GM12872 (cell line): ENCODE data around the gene CMBL.

Source experiments
- TF ChIP-seq, protein P1 (sequence below): IDR thresholded peaks from 3 replicates; pipeline ENCODE4 v1.5.1; 2011; ENCODE audit warnings: low read depth, mild to moderate bottlenecking, low read length, moderate library complexity; ENCODE audit not compliant: insufficient read depth

The CMBL gene

GRCh38 chr5:10233505-10233904 is 74.2 kb downstream of the CMBL start:
- TF ChIP-seq, protein P1, sequence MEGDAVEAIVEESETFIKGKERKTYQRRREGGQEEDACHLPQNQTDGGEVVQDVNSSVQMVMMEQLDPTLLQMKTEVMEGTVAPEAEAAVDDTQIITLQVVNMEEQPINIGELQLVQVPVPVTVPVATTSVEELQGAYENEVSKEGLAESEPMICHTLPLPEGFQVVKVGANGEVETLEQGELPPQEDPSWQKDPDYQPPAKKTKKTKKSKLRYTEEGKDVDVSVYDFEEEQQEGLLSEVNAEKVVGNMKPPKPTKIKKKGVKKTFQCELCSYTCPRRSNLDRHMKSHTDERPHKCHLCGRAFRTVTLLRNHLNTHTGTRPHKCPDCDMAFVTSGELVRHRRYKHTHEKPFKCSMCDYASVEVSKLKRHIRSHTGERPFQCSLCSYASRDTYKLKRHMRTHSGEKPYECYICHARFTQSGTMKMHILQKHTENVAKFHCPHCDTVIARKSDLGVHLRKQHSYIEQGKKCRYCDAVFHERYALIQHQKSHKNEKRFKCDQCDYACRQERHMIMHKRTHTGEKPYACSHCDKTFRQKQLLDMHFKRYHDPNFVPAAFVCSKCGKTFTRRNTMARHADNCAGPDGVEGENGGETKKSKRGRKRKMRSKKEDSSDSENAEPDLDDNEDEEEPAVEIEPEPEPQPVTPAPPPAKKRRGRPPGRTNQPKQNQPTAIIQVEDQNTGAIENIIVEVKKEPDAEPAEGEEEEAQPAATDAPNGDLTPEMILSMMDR, result no peak

DNA sequence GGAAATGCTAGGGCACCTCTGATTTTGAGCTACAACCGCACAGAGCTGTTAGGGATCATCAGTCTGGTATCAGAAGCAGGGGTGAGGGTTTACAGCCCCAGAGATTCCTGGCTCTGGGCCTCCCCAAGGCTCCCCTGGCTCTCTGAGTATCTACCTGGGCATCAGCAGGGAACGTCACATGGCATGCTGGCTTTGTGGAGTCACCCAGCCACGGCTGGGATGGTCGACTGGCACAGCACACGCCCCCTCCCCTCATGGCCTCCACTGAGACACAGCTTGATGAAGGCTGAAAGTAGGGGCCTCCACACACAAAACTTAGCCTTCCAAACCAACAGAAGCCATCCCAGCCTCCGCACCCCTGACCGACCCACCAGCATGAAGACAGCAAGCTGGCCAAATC is 74.7 kb downstream of the CMBL start:
- TF ChIP-seq, protein P1, result no peak

GRCh38 chr5:10232386-10232785 is 75.3 kb downstream of the CMBL start:
- TF ChIP-seq, protein P1, result no peak

DNA sequence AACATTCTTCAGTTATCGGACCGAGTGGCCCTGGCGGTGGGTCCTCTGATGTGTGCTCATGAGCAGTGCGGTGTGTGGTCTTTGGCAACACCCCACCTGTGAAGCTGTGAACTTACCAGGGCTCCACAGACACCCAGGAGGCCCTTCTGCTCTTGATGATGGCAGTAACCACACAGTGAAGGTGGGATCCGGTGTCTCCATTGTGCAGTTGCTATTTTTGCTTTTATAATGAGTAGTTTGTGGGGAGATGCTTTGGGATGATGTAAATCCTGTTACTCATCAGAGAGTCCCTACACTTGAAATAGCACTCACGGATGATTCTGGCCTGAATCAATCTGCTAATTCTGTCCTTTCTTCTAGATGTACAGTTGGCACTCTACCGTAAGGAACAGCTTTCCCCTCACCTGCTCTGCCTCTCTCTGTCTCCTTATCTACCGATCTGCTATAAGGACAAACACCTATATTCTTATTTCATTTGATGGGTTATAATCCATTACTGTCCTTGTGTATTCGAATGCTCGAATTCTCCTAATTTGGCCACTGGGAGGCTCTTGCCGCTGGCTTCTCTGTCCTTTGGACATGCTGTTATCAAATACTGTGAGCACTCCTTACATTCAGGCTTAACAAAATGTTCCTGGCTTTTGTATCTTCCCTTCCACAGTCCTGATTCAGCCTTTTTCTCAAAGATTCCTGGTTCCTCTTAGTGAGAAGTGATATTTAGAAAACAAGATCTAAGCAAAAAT is 78.2 kb downstream of the CMBL start:
- TF ChIP-seq, protein P1, result no peak

DNA sequence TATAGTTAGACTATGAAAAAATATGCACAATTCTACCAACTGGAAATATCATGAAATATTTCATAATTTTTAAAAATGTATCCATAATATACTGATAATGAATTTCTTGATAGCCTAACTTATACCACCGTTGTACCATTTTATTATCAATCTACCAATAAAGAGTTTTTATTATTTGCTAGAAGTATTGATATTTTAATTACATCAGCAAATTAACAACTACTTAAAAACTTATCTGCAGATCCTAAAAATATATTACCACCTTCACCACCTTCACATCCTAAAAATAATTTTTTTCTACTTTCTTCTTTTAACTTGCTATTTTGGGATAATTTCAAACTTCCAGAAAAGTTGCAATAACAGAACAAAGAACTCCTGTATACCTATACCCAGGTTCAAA is 79.4 kb downstream of the CMBL start:
- TF ChIP-seq, protein P1, result no peak
